Natural killer cell (primary cell): Measurements from ENCODE around the gene HAGHL. TPM values are rescaled to one million over a fixed set of nuclear protein-coding genes. Genes with fewer than 3 reads are reported as not detected.

Source experiments
- ATAC-seq, 3 donors: fragments of 150-1000 bp in 2 of 3; fragments of 200-7000 bp in 1 of 3; cut with Tn5 transposase; 1 replicate in 1 of 3; 2 replicates in 2 of 3; pipeline ENCODE4 v1.10.0; 2021; ENCODE audit warnings: mild to moderate bottlenecking in 2 of 3, moderate library complexity in 2 of 3
- DNase-seq, 2 donors: peaks; one replicate each; pipeline versions ENCODE4 v3.0.0 to v3.0.0-alpha.2; 2013 to 2021; ENCODE audit warnings: mixed read lengths in 1 of 2
- H3K27ac ChIP-seq: one replicate; pipeline ENCODE4 v1.5.1; 2013; ENCODE audit warnings: mild to moderate bottlenecking, low read length
- H3K27me3 ChIP-seq: one replicate; pipeline ENCODE4 v1.6.1; 2013; ENCODE audit warnings: low read length; ENCODE audit not compliant: control insufficient read depth, insufficient read depth
- H3K36me3 ChIP-seq: one replicate; pipeline ENCODE4 v1.6.1; 2013; ENCODE audit warnings: low read length; ENCODE audit not compliant: control insufficient read depth, insufficient read depth
- H3K4me1 ChIP-seq: one replicate; pipeline ENCODE4 v1.6.1; 2013; ENCODE audit warnings: low read length; ENCODE audit not compliant: control insufficient read depth, insufficient read depth
- H3K4me3 ChIP-seq: one replicate; pipeline ENCODE4 v1.5.1; 2013; ENCODE audit warnings: low read length
- H3K9me3 ChIP-seq: one replicate; pipeline ENCODE4 v1.6.1; 2013; ENCODE audit warnings: low read length; ENCODE audit not compliant: control insufficient read depth, insufficient read depth
- H3K27ac Mint-ChIP-seq, 2 donors: one replicate each; pipeline ENCODE4 v1.8.0; 2022; ENCODE audit warnings: mild to moderate bottlenecking in 2 of 2, mixed read lengths in 2 of 2, moderate library complexity in 1 of 2
- H3K27me3 Mint-ChIP-seq, 2 donors: one replicate each; pipeline ENCODE4 v1.8.0; 2022; ENCODE audit warnings: low read depth in 2 of 2, mixed read lengths in 2 of 2
- H3K36me3 Mint-ChIP-seq: one replicate; pipeline ENCODE4 v1.8.0; 2022; ENCODE audit warnings: mixed read lengths
- H3K4me1 Mint-ChIP-seq, 2 donors: one replicate each; pipeline ENCODE4 v1.8.0; 2022; ENCODE audit warnings: mixed read lengths in 2 of 2
- H3K4me3 Mint-ChIP-seq: one replicate; pipeline ENCODE4 v1.8.0; 2022; ENCODE audit warnings: mild to moderate bottlenecking, moderate library complexity, mixed read lengths
- H3K9me3 Mint-ChIP-seq, 2 donors: one replicate each; pipeline ENCODE4 v1.8.0; 2022; ENCODE audit warnings: mixed read lengths in 2 of 2
- CTCF ChIP-seq: fragments of 200-600 bp; IDR thresholded peaks from one replicate; pipeline ENCODE4 v1.8.0; 2022; ENCODE audit warnings: antibody characterized with exemption
- WGBS: methylation state at CpG from one replicate; pipeline ENCODE4 v1.1.7; 2013; ENCODE audit warnings: missing lambda C conversion rate; ENCODE audit not compliant: insufficient coverage; 5-methylcytosine and 5-hydroxymethylcytosine counted together
- intact Hi-C: fragments of 100-400 bp; cut with micrococcal nuclease; formaldehyde crosslinking; loops from one replicate; pipeline ENCODE4 v1.14.2; 2022
- total RNA-seq, 4 donors: library from RNA; stranded (reverse); fragments of 120-200 nt in 1 of 4; gene quantifications; one replicate each; pipeline versions ENCODE4 v1.2.3 to v1.2.4, GENCODE V29; 2013 to 2022

The HAGHL gene
- total RNA-seq, 3 donors from 2014 or later (not counting 1 experiment from before 2014, with no cell fraction given) = 13.5 to 21.5 (median 15.7) TPM

GRCh38 chr16:718389-718788 lies 8.5 kb upstream of the HAGHL start:
- ATAC-seq (no peak), DNase-seq (no peak)
- peaks cover 10% of the 10 kb centered on the region for H3K27me3 ChIP-seq
- no peak for TF ChIP-seq CTCF
- peaks cover 51% of the 10 kb centered on the region for H3K4me1 ChIP-seq
- no peaks in the 10 kb centered on the region for H3K36me3 ChIP-seq
- intact Hi-C loops = loop anchor here (10.0 kb wide), 1 partner anchor 336 kb away; no protein-coding TSS in a partner anchor
- no peak overlapping the region for H3K4me3 ChIP-seq
- H3K9me3 Mint-ChIP-seq = no peaks in the 10 kb centered on the region
- no peak overlapping the region for H3K27ac ChIP-seq
- H3K36me3 Mint-ChIP-seq = no peaks in the 10 kb centered on the region
- H3K27me3 Mint-ChIP-seq = peaks cover 0 to 4% of the 10 kb centered on the region in 2 donors
- 93% methylated on average over 9 of the region's 9 CpGs for WGBS
- H3K4me3 Mint-ChIP-seq = no peak overlapping the region
- H3K4me1 Mint-ChIP-seq = peaks cover 0 to 28% of the 10 kb centered on the region in 2 donors
- H3K27ac Mint-ChIP-seq = no peak overlapping the region
- H3K9me3 ChIP-seq = no peaks in the 10 kb centered on the region

- Histone ChIP-seq H3K4me1 (peaks cover 51% of the 10 kb centered on the region), H3K4me3 (no peak overlapping the region), H3K9me3 (no peaks in the 10 kb centered on the region), H3K27ac (no peak overlapping the region), H3K36me3 (no peaks in the 10 kb centered on the region), H3K27me3 (peaks cover 10% of the 10 kb centered on the region)
- H3K27me3 Mint-ChIP-seq = peaks cover 0 to 4% of the 10 kb centered on the region in 2 donors
- peak overlapping the region; percentile 59 for H3K4me3 Mint-ChIP-seq
- no peak for TF ChIP-seq CTCF
- DNase-seq (no peak), ATAC-seq (no peak)
- peak overlapping the region in 1 of 2 donors; percentile 80 for H3K27ac Mint-ChIP-seq
- H3K36me3 Mint-ChIP-seq = no peaks in the 10 kb centered on the region
- intact Hi-C loops = loop anchor here (10.0 kb wide), 1 partner anchor 336 kb away; no protein-coding TSS in a partner anchor
- WGBS = 85% methylated on average over 5 of the region's 6 CpGs
- peaks cover 0 to 28% of the 10 kb centered on the region in 2 donors for H3K4me1 Mint-ChIP-seq
- no peaks in the 10 kb centered on the region for H3K9me3 Mint-ChIP-seq
Observed at GRCh38 chr16:718922-719321, 8.0 kb upstream of the HAGHL start.

- ATAC-seq (no peak), DNase-seq (peak in 1 of 2 donors; percentile 43)
- intact Hi-C loops = loop anchor here (10.0 kb wide), 1 partner anchor 335 kb away; no protein-coding TSS in a partner anchor
- H3K36me3 Mint-ChIP-seq = no peaks in the 10 kb centered on the region
- Histone ChIP-seq H3K27me3 (peaks cover 10% of the 10 kb centered on the region), H3K27ac (peak overlapping the region; percentile 65), H3K36me3 (no peaks in the 10 kb centered on the region), H3K4me1 (peaks cover 44% of the 10 kb centered on the region), H3K9me3 (no peaks in the 10 kb centered on the region), H3K4me3 (peak overlapping the region; percentile 8)
- TF ChIP-seq CTCF = no peak
- H3K4me1 Mint-ChIP-seq = peaks cover 0 to 28% of the 10 kb centered on the region in 2 donors
- 7% methylated on average over 15 of the region's 16 CpGs for WGBS
- no peaks in the 10 kb centered on the region for H3K9me3 Mint-ChIP-seq
- peak overlapping the region; percentile 87 for H3K4me3 Mint-ChIP-seq
- no peaks in the 10 kb centered on the region for H3K27me3 Mint-ChIP-seq
- peak overlapping the region; percentile 69 to 80 for H3K27ac Mint-ChIP-seq
Observed at GRCh38 chr16:719815-720446, 7.0 kb upstream of the HAGHL start.
